Muscle of leg (tissue), 11 donors: ENCODE data around the gene FNDC3B. TPM values are rescaled to one million over a fixed set of nuclear protein-coding genes. Genes with fewer than 3 reads are reported as not detected.

ENCODE experiments used
- DNase-seq: peaks from one replicate; pipeline ENCODE4 v3.0.0; 2013
- H3K27ac ChIP-seq: one replicate; pipeline ENCODE4 v1.5.1; 2013; ENCODE audit warnings: mild to moderate bottlenecking, low read length, control low read depth
- H3K27me3 ChIP-seq: one replicate; pipeline ENCODE4 v1.6.1; 2013; ENCODE audit warnings: low read length; ENCODE audit not compliant: control insufficient read depth, insufficient read depth
- H3K36me3 ChIP-seq: one replicate; pipeline ENCODE4 v1.6.1; 2013; ENCODE audit warnings: low read length; ENCODE audit not compliant: control insufficient read depth, insufficient read depth
- H3K4me1 ChIP-seq: one replicate; pipeline ENCODE4 v1.6.1; 2013; ENCODE audit warnings: low read length; ENCODE audit not compliant: control insufficient read depth, insufficient read depth
- H3K4me3 ChIP-seq: one replicate; pipeline ENCODE4 v1.5.1; 2013; ENCODE audit warnings: low read length, control low read depth
- H3K9me3 ChIP-seq: replicated peaks from 2 replicates; pipeline ENCODE4 v1.6.1; 2013; ENCODE audit warnings: low read depth, low read length; ENCODE audit not compliant: control insufficient read depth
- WGBS: methylation state at CpG from one replicate; pipeline ENCODE4 v1.1.5; 2013; ENCODE audit warnings: missing lambda C conversion rate; ENCODE audit not compliant: insufficient coverage; 5-methylcytosine and 5-hydroxymethylcytosine counted together
- polyA plus RNA-seq, 8 donors: library from polyadenylated mRNA; unstranded; fragments of 120-200 nt; gene quantifications; one replicate each; pipeline versions ENCODE4 v1.2.1 to v1.2.3, GENCODE V29; 2013; ENCODE audit warnings: inconsistent platforms in 1 of 8, low replicate concordance in 1 of 8; ENCODE audit not compliant: insufficient read length in 8 of 8, insufficient read depth in 1 of 8
- total RNA-seq: library from RNA; stranded (reverse); fragments of 120-200 nt; gene quantifications from one replicate; pipeline ENCODE4 v1.2.4, GENCODE V29; 2013

Gene FNDC3B
- total and polyA plus RNA-seq, 9 donors, result 35.1 to 98.8 (median 58.3) TPM

DNA sequence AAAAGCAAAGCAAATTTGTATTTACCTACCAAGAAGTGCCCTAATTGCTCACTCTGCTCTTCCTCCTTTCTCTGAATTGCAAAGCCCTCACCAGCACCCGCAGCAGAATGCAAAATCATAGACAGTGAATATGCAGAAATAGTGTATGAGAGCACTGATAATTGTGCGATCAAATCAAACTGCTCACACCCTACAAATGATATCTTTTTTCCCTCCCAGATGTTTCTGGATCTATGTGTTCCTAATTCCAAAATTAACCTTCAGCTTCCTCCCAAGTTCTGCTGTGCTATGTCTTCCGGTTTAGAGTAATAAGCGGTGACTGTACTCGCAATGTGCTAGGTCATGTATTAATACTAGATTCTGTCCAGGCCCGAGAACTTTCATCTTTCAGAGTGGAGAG lies 405.4 kb downstream of the FNDC3B start:
- H3K4me1 ChIP-seq, result no peaks in the 10 kb centered on the region
- no peak for DNase-seq
- H3K27ac ChIP-seq, result no peak overlapping the region
- H3K4me3 ChIP-seq, result no peak overlapping the region
- H3K27me3 ChIP-seq, result peaks cover 30% of the 10 kb centered on the region
- WGBS, result 83% methylated on average over 2 of the region's 6 CpGs
- no peaks in the 10 kb centered on the region for H3K36me3 ChIP-seq
- H3K9me3 ChIP-seq, result no peaks in the 10 kb centered on the region

DNA sequence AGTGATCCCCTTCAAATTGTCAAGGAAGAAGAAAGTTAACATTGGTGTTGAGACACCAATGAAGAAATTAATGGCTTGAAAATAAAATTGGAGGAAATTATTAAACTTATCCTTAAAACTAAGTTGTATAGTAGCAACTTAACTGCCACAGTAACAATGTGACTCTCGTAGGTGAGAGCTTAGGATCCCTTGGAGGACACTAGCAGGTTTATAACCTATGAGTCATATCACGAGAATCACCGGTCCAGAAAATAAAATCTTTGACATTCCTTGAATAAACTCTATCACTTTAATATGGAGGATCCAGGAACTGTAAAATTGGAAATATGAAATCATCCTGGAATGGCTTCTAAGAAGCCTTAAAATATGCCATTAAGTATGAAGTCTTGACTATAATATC lies 406.8 kb downstream of the FNDC3B start:
- Histone ChIP-seq H3K27me3 (peaks cover 36% of the 10 kb centered on the region), H3K36me3 (no peaks in the 10 kb centered on the region), H3K4me3 (no peak overlapping the region), H3K4me1 (no peaks in the 10 kb centered on the region), H3K9me3 (no peaks in the 10 kb centered on the region), H3K27ac (no peak overlapping the region)
- 76% methylated on average over 2 of the region's 3 CpGs for WGBS
- DNase-seq, result no peak

DNA sequence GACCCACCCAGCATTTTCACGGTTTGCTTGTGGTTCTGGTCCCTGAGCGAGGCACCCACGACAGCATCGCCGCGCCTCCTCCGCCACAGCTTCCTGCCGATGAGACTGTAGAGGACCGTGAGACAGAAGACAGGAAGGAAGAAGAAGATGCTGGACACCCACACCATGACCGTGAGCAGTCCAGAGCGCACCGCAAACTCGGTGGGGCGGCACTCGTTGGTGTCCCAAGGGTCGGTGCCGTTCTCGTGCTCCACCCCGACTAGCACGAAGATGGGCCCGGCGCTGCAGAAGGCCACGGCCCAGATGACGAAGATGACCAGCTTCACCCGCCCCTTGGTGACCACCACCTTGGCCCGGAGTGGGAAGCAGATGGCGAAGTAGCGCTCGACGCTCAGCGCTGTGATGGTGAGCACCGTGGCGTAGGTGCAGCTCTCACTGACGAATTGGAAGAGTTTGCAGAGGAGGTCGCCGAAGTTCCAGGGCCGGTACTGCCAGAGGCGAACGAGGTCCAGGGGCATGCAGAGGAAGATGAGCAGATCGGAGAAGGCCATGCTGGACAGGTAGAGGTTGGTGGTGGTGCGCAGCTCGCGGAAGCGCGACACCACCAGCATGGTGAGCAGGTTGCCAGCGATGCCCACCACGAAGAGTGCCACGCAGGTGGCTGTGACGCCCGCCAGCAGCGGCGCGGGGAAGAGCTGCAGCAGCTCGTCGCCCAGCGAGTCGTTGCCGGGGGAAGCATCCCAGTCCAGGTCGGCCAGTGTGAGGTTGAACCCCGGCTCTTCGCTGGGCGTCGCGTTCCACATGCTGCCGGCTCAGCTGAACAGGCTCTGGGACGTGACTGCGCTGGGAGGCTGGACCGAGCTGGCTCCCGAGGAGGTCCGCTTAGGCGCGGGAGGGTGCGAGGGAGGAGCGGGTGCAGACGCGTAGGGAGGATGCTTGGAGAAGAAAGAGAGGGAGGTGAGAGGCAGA lies 408.5 kb downstream of the FNDC3B start, which contains the start of gene GHSR:
GHSR (minus strand) TSS at position 846 of the 969 bp plus-strand sequence; CDS start at position 803, 43 bp downstream.
- Histone ChIP-seq H3K36me3 (no peaks in the 10 kb centered on the region), H3K9me3 (no peaks in the 10 kb centered on the region), H3K27me3 (peaks cover 36% of the 10 kb centered on the region), H3K27ac (no peak within 1 kb of the TSS), H3K4me1 (no peaks in the 10 kb centered on the region), H3K4me3 (no peak within 1 kb of the TSS)
- 7% methylated on average over 68 of the region's 76 CpGs for WGBS
- no peak for DNase-seq

DNA sequence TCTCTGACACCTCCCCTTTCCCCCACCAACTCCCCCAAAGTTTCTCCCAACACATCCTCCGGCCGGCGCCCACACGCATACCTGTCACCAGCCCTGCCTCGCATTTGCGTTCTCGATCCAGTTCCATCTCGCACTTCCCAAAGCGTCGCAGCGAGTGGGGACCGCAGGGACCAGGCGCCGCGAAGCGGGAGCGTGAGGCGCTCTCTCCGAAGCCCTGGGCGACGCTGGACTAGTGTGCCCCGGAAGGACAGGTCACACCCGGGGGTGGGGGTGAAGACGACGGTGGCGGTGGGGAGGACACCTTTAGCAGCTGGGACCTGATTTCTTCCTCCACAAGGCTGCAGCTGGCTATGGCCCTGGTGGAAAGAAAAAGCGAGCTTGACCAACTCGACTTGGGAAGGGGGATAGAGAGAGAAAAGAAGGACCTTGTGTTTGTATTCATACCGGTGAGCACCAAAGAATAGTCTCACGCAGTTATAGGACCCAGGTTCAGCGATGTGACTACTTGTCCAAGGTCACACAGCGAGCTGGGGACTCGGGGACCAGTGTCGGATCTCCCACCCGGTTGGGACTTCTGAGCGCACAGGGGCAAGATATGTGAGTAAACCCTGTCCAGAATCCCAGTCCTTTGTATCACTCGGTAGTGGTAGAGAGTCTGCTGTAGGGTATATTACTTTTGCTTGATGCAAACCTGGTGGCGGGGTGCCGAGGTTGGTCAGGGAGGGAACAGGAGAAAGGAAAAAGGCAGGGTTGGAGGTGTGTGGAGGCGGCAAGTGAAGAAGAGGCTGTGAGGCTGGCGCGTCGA lies 409.5 kb downstream of the FNDC3B start:
- H3K4me3 ChIP-seq, result no peak overlapping the region
- no peaks in the 10 kb centered on the region for H3K4me1 ChIP-seq
- no peak overlapping the region for H3K27ac ChIP-seq
- no peak for DNase-seq
- peaks cover 36% of the 10 kb centered on the region for H3K27me3 ChIP-seq
- 6% methylated on average over 38 of the region's 43 CpGs for WGBS
- H3K36me3 ChIP-seq, result no peaks in the 10 kb centered on the region
- H3K9me3 ChIP-seq, result no peaks in the 10 kb centered on the region

DNA sequence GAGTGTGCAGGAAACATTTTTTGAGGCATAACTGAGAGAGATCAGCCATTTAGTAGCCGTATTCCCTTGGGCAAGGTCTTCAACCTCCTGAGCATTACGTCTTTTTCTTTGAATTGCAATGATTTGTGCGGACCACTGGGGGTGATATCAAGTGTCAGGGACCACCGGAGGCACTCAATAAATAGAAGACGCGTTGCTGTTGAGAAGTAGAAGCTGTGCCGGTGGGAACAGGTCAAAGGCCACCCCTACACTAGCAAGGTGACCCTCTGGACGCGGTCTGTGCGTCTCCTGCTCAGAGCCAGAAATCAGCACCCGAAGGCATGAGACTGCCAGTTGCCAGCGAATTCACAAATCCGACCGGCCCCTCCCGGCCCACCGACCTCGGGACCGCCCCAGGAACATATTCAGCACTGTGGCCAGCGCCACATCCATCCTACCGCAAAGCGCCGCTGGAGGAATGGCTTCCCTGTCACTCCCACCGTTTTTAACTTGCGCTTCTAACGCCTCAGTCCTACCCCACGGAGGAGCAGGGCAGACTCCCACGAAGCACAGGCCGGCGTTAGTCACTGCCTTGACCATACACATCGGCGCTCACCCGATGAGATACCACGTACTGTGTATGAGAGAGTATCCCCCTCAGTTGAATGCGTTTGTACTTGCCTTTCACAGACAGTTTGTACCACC lies 410.2 kb downstream of the FNDC3B start:
- peaks cover 36% of the 10 kb centered on the region for H3K27me3 ChIP-seq
- H3K36me3 ChIP-seq, result no peaks in the 10 kb centered on the region
- H3K27ac ChIP-seq, result no peak overlapping the region
- 1% methylated on average over 21 of the region's 34 CpGs for WGBS
- no peak overlapping the region for H3K4me3 ChIP-seq
- H3K4me1 ChIP-seq, result no peaks in the 10 kb centered on the region
- DNase-seq, result peak; percentile 48
- no peaks in the 10 kb centered on the region for H3K9me3 ChIP-seq

Other genes with a start within 250 kb of the FNDC3B start
- gene PLD1, start 229.1 kb upstream of the FNDC3B start, total RNA-seq, result 20.0 TPM
- 10 to 100 TPM; 12.4 to 21.7 (median 16.2) TPM for gene PLD1, start 229.1 kb upstream of the FNDC3B start, polyA plus RNA-seq
- gene TMEM212, start 196.2 kb upstream of the FNDC3B start, total RNA-seq, result 0.09 TPM
- under 1 TPM in 5 of 8 donors, not detected in 3; 0.06 to 0.34 (median 0.15) TPM for gene TMEM212, start 196.2 kb upstream of the FNDC3B start, polyA plus RNA-seq